ENCODE results near the gene HCFC1R1. TPM values are rescaled to one million over a fixed set of nuclear protein-coding genes. Genes with fewer than 3 reads are reported as not detected.

Gene HCFC1R1
- total and polyA plus RNA-seq, 2 donors from 2014 or later = 61.3 to 332 TPM

- Histone ChIP-seq H3K36me3 (ENCODE audit: control insufficient read depth in 2 of 3, insufficient read depth in 3 of 3, low read length in 3 of 3) (no peaks in the 10 kb centered on the region), H3K27ac (ENCODE audit: low read depth in 2 of 2, low read length in 2 of 2) (peak overlapping the region; percentile 77 to 84), H3K4me1 (ENCODE audit: control insufficient read depth in 2 of 3, insufficient read depth in 2 of 3, low read depth in 1 of 3, low read length in 3 of 3) (peaks cover 0 to 11% (median 7%) of the 10 kb centered on the region in 3 donors), H3K9ac (ENCODE audit: low read length in 3 of 3) (peak overlapping the region in 2 of 3 donors; percentile 21 to 83), H3K9me3 (ENCODE audit: control insufficient read depth in 2 of 3, insufficient read depth in 1 of 3, low read length in 3 of 3) (no peaks in the 10 kb centered on the region), H3K27me3 (ENCODE audit: control insufficient read depth, insufficient read depth, low read length) (no peaks in the 10 kb centered on the region), H3K4me3 (ENCODE audit: low read length in 3 of 3) (peak overlapping the region; percentile 24 to 65 (median 45))
- FAIRE-seq (no peak), DNase-seq (no peak)
- no peak for TF ChIP-seq CTCF (IDR thresholded peaks at IDR 0.05; ENCODE audit: borderline replicate concordance, extremely low read depth, insufficient read depth)
- intact Hi-C loops (cut with DNase I) = loop anchor here (10.0 kb wide), 1 partner anchor 55 kb away; the partner anchor contains the start of gene ZNF205
Observed at GRCh38 chr16:3059723-3060242, 36.0 kb upstream of the HCFC1R1 start.

- Histone ChIP-seq H3K9me3 (ENCODE audit: control insufficient read depth in 2 of 3, insufficient read depth in 1 of 3, low read length in 3 of 3) (no peaks in the 10 kb centered on the region), H3K4me1 (ENCODE audit: control insufficient read depth in 2 of 3, insufficient read depth in 2 of 3, low read depth in 1 of 3, low read length in 3 of 3) (peaks cover 0 to 7% (median 3%) of the 10 kb centered on the region in 3 donors), H3K4me3 (ENCODE audit: low read length in 3 of 3) (peak overlapping the region; percentile 45 to 65 (median 49)), H3K27ac (ENCODE audit: low read depth in 2 of 2, low read length in 2 of 2) (peak overlapping the region; percentile 77 to 84), H3K9ac (ENCODE audit: low read length in 3 of 3) (peak overlapping the region; percentile 21 to 83 (median 49)), H3K36me3 (ENCODE audit: control insufficient read depth in 2 of 3, insufficient read depth in 3 of 3, low read length in 3 of 3) (no peaks in the 10 kb centered on the region), H3K27me3 (ENCODE audit: control insufficient read depth, insufficient read depth, low read length) (no peaks in the 10 kb centered on the region)
- intact Hi-C loops (cut with DNase I) = no loop called here
- peak; percentile 91 to 98 (median 94) for DNase-seq
- FAIRE-seq = no peak
- peak; percentile 94 for TF ChIP-seq CTCF (IDR thresholded peaks at IDR 0.05; ENCODE audit: borderline replicate concordance, extremely low read depth, insufficient read depth)
Observed at GRCh38 chr16:3059041-3059722, 35.4 kb upstream of the HCFC1R1 start.

- TF ChIP-seq CTCF (IDR thresholded peaks at IDR 0.05; ENCODE audit: borderline replicate concordance, extremely low read depth, insufficient read depth) = peak; percentile 5
- Histone ChIP-seq H3K9ac (ENCODE audit: low read length in 3 of 3) (peak overlapping the region in 2 of 3 donors; percentile 49 to 55), H3K9me3 (ENCODE audit: control insufficient read depth in 2 of 3, insufficient read depth in 1 of 3, low read length in 3 of 3) (no peaks in the 10 kb centered on the region), H3K4me3 (ENCODE audit: low read length in 3 of 3) (peak overlapping the region; percentile 36 to 65 (median 49)), H3K4me1 (ENCODE audit: control insufficient read depth in 2 of 3, insufficient read depth in 2 of 3, low read depth in 1 of 3, low read length in 3 of 3) (peaks cover 0 to 7% (median 3%) of the 10 kb centered on the region in 3 donors), H3K27me3 (ENCODE audit: control insufficient read depth, insufficient read depth, low read length) (no peaks in the 10 kb centered on the region), H3K27ac (ENCODE audit: low read depth in 2 of 2, low read length in 2 of 2) (peak overlapping the region in 1 of 2 donors; percentile 24), H3K36me3 (ENCODE audit: control insufficient read depth in 2 of 3, insufficient read depth in 3 of 3, low read length in 3 of 3) (no peaks in the 10 kb centered on the region)
- intact Hi-C loops (cut with DNase I) = no loop called here
- no peak for FAIRE-seq
- DNase-seq = peak; percentile 62 to 88 (median 71)
Observed at GRCh38 chr16:3058139-3059030, 34.6 kb upstream of the HCFC1R1 start.
